Epithelial cell of esophagus (primary cell): ENCODE results near the gene SORCS2.

Experiments used
- DNase-seq: peaks from one replicate; pipeline ENCODE4 v3.0.0; 2010; ENCODE audit warnings: low read depth
- H3K4me3 ChIP-seq: 2 replicates; pipeline ENCODE4 v1.5.1; 2011; ENCODE audit warnings: mild to moderate bottlenecking, low read length, control low read depth
- TF ChIP-seq, protein P1 (sequence below): IDR thresholded peaks from 2 replicates; pipeline ENCODE4 v1.5.1; 2011; ENCODE audit warnings: low read depth, mild to moderate bottlenecking, low read length, control low read depth, inconsistent platforms; ENCODE audit not compliant: insufficient read depth; ENCODE audit errors: missing control alignments

SORCS2 gene

DNA sequence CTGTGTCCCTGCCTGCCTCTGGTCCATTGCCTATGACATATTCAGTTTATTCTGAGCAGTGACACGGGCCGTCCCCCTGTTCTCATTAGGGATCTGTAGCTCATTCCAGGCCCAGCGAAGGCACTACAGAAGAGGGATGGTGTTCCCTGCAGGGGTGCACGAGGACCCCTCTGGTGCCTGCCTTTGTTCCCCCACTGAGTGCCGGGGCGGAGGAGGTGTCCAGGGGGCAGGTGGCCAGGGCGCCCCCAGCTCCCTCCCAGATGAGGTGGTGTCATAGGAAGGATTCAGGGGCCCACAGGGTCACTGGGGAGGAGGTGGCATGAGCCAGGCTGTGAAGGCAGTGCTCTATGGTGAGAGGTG lies 61.0 kb downstream of the SORCS2 start:
- H3K4me3 ChIP-seq = no peak overlapping the region
- TF ChIP-seq, protein P1, sequence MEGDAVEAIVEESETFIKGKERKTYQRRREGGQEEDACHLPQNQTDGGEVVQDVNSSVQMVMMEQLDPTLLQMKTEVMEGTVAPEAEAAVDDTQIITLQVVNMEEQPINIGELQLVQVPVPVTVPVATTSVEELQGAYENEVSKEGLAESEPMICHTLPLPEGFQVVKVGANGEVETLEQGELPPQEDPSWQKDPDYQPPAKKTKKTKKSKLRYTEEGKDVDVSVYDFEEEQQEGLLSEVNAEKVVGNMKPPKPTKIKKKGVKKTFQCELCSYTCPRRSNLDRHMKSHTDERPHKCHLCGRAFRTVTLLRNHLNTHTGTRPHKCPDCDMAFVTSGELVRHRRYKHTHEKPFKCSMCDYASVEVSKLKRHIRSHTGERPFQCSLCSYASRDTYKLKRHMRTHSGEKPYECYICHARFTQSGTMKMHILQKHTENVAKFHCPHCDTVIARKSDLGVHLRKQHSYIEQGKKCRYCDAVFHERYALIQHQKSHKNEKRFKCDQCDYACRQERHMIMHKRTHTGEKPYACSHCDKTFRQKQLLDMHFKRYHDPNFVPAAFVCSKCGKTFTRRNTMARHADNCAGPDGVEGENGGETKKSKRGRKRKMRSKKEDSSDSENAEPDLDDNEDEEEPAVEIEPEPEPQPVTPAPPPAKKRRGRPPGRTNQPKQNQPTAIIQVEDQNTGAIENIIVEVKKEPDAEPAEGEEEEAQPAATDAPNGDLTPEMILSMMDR = no peak
- no peak for DNase-seq

DNA sequence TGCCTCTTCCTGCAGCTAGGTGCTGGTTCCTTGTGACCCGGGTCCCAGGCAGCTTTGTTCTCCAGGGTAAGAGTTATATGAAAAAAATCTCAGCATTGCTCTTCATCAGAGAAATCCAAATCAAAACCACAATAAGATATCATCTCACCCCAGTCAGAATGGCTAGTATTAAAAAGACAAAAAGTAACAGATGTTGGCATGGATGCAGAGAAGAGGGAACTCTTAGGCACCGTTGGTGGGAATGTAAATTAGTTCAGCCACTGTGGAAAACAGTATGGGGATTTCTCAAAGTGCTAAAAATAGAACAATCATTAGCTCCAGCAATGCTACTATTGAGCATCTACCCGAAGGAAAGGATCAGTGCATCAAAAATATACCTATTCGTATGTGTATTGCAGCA lies 61.5 kb downstream of the SORCS2 start:
- TF ChIP-seq, protein P1 = no peak
- DNase-seq = no peak
- H3K4me3 ChIP-seq = no peak overlapping the region

DNA sequence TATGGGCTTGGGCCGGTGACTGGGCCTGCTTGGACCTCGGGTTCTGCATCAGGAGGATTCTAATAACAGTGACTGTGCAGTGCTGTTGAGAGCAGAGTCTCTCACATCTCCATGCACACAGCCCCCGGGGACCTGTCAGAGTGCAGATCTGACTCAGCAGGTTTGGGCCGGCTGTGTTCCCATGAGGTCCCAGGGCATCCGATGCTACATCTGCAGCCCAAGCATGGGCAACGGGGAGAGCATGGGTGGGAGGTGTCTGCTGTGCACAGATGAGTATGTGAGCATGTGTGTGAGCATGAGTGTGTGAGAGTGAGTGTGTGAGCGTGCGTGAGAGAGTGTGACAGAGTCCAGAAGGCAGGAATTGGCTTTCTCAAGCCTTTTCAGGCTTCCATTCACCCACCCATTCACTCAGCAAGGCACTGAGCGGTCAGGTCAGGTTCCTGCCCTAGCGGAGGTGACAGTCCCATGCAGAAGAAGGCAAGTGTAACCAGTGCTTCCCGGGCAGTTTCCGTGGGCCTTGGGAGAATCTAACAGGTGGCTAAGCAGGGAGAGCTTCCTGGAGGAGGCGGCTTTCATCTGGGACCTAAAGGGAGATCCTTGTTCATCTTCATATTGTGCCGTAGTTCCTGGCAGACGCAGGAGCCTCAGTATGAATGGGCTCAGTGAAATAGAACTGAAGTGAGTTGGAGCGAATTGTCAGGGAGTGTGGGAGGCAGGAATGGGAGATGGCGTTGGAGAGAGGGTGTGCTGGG lies 62.6 kb downstream of the SORCS2 start:
- DNase-seq = no peak
- TF ChIP-seq, protein P1 = no peak
- H3K4me3 ChIP-seq = no peak overlapping the region

DNA sequence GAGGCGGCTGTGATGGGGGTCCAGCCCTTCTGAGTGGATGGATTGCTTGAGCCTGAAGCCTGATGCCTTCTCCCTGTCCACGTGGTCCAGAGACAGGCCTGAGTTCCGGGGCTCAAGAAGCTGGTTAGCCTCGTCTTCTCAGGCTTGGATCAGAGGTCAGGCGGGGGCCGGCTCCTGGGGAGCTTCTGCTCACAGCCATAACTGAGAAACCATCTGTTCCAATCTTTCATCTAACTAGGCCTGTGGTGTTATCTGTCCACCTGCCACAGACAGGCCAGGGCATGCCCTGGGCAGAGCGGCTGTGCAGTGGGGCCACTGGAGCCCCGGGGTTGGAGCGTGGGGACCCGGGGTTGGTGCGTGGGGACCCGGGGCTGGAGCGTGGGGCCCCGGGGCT lies 63.1 kb downstream of the SORCS2 start:
- TF ChIP-seq, protein P1 = no peak
- H3K4me3 ChIP-seq = no peak overlapping the region
- no peak for DNase-seq

DNA sequence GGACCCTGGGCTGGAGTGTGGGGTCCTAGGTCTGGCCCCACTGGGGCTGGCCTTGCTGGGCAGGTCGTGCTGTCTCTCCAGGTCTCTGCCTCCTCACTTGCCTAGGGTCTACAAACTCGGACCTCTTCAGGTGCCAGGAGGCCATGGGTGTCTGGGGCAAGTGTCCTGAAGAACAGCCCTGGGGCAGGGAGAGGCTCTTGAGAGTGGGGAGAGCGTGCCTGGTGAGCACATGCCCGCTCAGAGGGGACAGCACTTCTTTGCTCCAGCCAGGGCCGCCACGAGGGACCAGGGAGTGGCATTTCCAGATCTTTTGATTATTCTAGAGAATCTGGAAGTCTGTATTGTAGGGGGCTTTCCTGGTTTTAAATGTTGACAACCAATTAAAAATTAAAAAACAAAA lies 63.7 kb downstream of the SORCS2 start:
- H3K4me3 ChIP-seq = no peak overlapping the region
- TF ChIP-seq, protein P1 = no peak
- DNase-seq = no peak

DNA sequence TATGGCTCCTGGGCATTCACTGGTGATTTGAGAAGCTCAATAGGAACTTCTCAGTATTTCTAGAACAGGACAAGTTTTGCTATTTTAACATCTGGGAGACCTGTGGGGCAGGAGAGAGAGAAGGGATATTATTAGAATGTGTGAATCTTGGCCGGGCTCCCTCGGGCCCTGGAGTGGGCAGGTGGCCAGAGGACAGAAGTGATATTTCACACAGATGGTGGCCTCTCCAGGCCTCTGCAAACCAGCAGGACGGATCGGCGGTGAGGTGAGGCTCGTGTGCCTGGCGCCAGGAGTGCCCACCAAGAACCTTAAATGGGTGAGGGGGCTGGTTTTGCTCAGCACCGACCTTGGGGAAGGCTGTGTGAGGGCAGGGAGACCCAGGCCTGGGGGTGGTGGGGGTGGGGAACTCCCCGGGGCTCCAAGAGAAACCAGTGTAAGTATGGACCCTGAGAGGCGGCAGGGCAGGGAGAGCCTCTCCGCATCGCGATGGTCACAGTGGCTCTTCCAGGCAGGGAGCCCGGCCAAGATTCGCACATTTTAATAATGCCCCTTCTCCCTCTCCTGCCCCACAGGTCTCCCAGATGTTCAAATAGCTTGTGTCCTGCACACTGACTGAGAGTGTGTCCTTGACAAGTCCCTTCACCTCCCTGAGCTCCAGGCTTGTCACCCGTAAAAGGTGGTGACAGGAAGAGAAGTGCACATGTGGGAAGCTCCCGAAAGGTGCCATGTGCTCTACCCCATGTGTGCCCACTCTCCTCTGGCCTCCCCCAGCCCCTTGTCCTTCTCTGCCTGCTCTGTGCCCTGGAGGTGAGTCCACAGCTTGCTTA lies 64.9 kb downstream of the SORCS2 start:
- TF ChIP-seq, protein P1 = no peak
- no peak for DNase-seq
- H3K4me3 ChIP-seq = no peak overlapping the region
